MCF 10A (cell line): Measurements from ENCODE around the gene NCOA7. TPM values are rescaled to one million over a fixed set of nuclear protein-coding genes. Genes with fewer than 3 reads are reported as not detected.

Experiments
- BruUV-seq: library from RNA; stranded (reverse); fragments of 400-500 nt; replicated peaks from 2 replicates; lab custom pipeline; 2021; lab: Mats Ljungman, UMichigan
- CTCF ChIA-PET: fragments of 300-600 bp; sonication (Branson Sonifier 250); formaldehyde crosslinking; extraction: SDS; loops from one replicate; lab custom pipeline; 2021; ENCODE audit warnings: antibody characterized with exemption, inconsistent platforms; lab: Yijun Ruan, JAX
- POLR2A ChIA-PET: fragments of 300-600, 350-650 bp; sonication (Branson Sonifier 250); formaldehyde crosslinking; extraction: SDS; loops from one replicate; lab custom pipeline; 2020; ENCODE audit warnings: antibody characterized with exemption, inconsistent platforms; lab: Yijun Ruan, JAX
- DNase-seq: peaks from one replicate; pipeline ENCODE4 v3.0.0-alpha.2; 2018; ENCODE audit not compliant: unreplicated experiment
- H3K27ac Mint-ChIP-seq: one replicate; pipeline ENCODE4 v1.8.0; 2022; ENCODE audit warnings: mild to moderate bottlenecking, low read depth, mixed read lengths; ENCODE audit not compliant: unreplicated experiment
- H3K27me3 Mint-ChIP-seq: one replicate; pipeline ENCODE4 v1.8.0; 2022; ENCODE audit warnings: mixed read lengths; ENCODE audit not compliant: insufficient read depth, unreplicated experiment
- H3K36me3 Mint-ChIP-seq: one replicate; pipeline ENCODE4 v1.8.0; 2022; ENCODE audit warnings: mild to moderate bottlenecking, moderate library complexity, mixed read lengths; ENCODE audit not compliant: insufficient read depth, unreplicated experiment
- H3K4me1 Mint-ChIP-seq: one replicate; pipeline ENCODE4 v1.8.0; 2022; ENCODE audit warnings: mixed read lengths; ENCODE audit not compliant: insufficient read depth, unreplicated experiment
- H3K4me3 Mint-ChIP-seq: one replicate; pipeline ENCODE4 v1.8.0; 2022; ENCODE audit warnings: mild to moderate bottlenecking, moderate library complexity, mixed read lengths; ENCODE audit not compliant: unreplicated experiment
- H3K9me3 Mint-ChIP-seq: one replicate; pipeline ENCODE4 v1.8.0; 2022; ENCODE audit warnings: mixed read lengths; ENCODE audit not compliant: unreplicated experiment
- CTCF ChIP-seq: fragments of 200-600 bp; IDR thresholded peaks from one replicate; pipeline ENCODE4 v1.8.0; 2022; ENCODE audit warnings: antibody characterized with exemption, mild to moderate bottlenecking; ENCODE audit not compliant: unreplicated experiment
- intact Hi-C: fragments of 100-400 bp; cut with micrococcal nuclease; formaldehyde crosslinking; loops from 2 replicates; pipeline ENCODE4 v1.14.1; 2022
- total RNA-seq: library from RNA; stranded (reverse); gene quantifications from 2 replicates; pipeline ENCODE4 v1.2.3, GENCODE V29; 2022

NCOA7 gene
- total RNA-seq, 1 experiment from 2014 or later = 52.3 TPM

- intact Hi-C loops = no loop called here
- peaks cover 16% of the 10 kb centered on the region for H3K36me3 Mint-ChIP-seq
- H3K4me3 Mint-ChIP-seq = no peak overlapping the region
- no peaks in the 10 kb centered on the region for H3K9me3 Mint-ChIP-seq
- POLR2A ChIA-PET = interaction anchor here (0.8 kb wide), 1 partner anchor 16 kb away, joined by 4 read pairs; no protein-coding TSS in a partner anchor
- peaks cover 45% of the 10 kb centered on the region for H3K4me1 Mint-ChIP-seq
- no peak for TF ChIP-seq CTCF
- no peak for DNase-seq
- no peaks in the 10 kb centered on the region for H3K27me3 Mint-ChIP-seq
- no peak overlapping the region for H3K27ac Mint-ChIP-seq
- CTCF ChIA-PET = interaction anchor here (1.2 kb wide), 1 partner anchor 159 kb away, joined by 4 read pairs; the partner anchor contains the start of gene HINT3
- BruUV-seq = no TSS peak
These were observed 6.5 kb downstream of the NCOA7 start for GRCh38 chr6:125797120-125797885.

- Mint-ChIP-seq H3K4me3 (no peak overlapping the region), H3K36me3 (peaks cover 16% of the 10 kb centered on the region), H3K27me3 (no peaks in the 10 kb centered on the region), H3K4me1 (peaks cover 45% of the 10 kb centered on the region), H3K27ac (no peak overlapping the region), H3K9me3 (no peaks in the 10 kb centered on the region)
- DNase-seq = no peak
- ChIA-PET POLR2A (no interaction called here), CTCF (interaction anchor here (1.1 to 1.2 kb wide), 2 partner anchors 17 to 158 kb away, joined by 3 to 4 read pairs; partner anchors contain the start of gene HINT3)
- BruUV-seq = no TSS peak
- intact Hi-C loops = no loop called here
- no peak for TF ChIP-seq CTCF
These were observed 7.2 kb downstream of the NCOA7 start for GRCh38 chr6:125797886-125798444.

GRCh38 chr6:125798734-125799508, 8.2 kb downstream of the NCOA7 start:
- BruUV-seq = no TSS peak
- H3K4me1 Mint-ChIP-seq = peaks cover 37% of the 10 kb centered on the region
- intact Hi-C loops = no loop called here

More at GRCh38 chr6:125798734-125799508, 8.2 kb downstream of the NCOA7 start:
- POLR2A ChIA-PET = interaction anchor here (1.5 kb wide), 1 partner anchor 9 kb away, joined by 6 read pairs; the partner anchor contains the start of gene NCOA7
- Mint-ChIP-seq H3K27me3 (no peaks in the 10 kb centered on the region), H3K4me3 (no peak overlapping the region), H3K36me3 (peaks cover 22% of the 10 kb centered on the region), H3K9me3 (no peaks in the 10 kb centered on the region), H3K27ac (no peak overlapping the region)
- no peak for TF ChIP-seq CTCF
- DNase-seq = no peak
- CTCF ChIA-PET = interaction anchor here (0.5 to 1.2 kb wide), 3 partner anchors 18 to 103 kb away, joined by 3 read pairs; no protein-coding TSS in a partner anchor
